ENCODE results near the gene SHISA2.

DNA sequence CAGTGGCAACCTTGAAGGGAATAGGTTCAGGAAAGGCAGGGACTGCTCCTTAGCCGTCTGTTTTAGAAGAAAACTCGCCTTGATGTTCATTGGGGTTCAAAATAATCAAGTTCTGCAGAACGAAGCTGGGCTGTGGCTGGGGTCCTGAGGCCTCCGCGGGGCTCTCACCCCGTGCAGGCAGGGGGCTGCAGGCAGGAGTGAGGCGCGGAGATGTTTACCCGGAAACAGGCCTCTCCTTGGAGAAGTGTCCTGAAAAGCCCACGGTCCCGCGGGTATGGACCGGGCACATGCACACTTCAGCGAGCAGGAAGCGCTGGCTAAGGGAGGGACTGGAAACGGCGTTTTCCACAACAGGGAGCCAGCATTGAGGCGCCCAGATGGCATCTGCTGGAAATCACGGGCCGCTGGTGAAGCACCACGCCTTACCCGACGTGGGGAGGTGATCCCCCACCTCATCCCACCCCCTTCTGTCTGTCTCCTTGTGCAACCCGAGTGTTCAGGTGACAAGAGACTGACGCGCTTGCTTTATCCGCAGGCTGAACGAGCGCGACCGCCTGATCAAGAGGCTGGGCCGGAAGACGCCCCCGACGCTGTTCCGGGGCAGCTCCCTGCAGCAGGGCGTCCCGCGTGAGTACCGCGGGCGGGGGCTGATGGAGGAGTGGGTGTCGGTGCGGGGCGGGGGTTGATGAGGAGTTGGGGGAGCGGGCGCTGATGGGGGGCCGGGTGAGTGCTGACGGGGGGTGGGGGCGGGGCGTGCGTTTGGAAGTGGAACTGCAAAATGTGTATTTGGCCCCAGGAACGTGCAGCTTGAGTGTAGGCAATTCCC, 39.6 kb downstream of the SHISA2 start:
- TF ChIP-seq CTCF (IDR thresholded peaks at IDR 0.05; ENCODE audit: low read length): no peak
- TF ChIP-seq EZH2phosphoT487 (IDR thresholded peaks at IDR 0.05; ENCODE audit: low read length): no peak
- no peak for TF ChIP-seq EZH2 (optimal IDR thresholded peaks at IDR 0.05; ENCODE audit: low read depth, low read length)
